ENCODE measurements around the gene CTNNA3.

The CTNNA3 gene

DNA sequence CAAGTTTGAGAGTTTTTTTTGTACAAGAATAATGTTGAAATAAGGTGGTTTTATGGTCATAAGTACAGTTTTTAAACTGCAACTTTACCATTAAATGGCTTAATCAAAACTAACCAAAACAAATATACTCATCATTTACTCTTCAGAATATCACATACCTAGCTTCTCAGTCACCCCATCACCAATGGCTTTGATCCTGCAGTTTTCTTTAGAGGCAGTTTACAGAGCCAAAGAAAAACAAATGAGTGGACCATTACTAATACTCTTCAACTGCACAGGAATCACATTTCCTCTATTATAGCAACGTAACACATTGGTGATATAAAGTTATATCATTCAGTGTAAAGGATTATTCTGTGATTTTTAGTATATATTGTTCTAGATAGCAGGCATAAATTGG lies 1346.3 kb downstream of the CTNNA3 start (continued):
- TF ChIP-seq, protein P1, sequence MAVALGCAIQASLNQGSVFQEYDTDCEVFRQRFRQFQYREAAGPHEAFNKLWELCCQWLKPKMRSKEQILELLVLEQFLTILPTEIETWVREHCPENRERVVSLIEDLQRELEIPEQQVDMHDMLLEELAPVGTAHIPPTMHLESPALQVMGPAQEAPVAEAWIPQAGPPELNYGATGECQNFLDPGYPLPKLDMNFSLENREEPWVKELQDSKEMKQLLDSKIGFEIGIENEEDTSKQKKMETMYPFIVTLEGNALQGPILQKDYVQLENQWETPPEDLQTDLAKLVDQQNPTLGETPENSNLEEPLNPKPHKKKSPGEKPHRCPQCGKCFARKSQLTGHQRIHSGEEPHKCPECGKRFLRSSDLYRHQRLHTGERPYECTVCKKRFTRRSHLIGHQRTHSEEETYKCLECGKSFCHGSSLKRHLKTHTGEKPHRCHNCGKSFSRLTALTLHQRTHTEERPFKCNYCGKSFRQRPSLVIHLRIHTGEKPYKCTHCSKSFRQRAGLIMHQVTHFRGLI (tag by site-specific recombination; IDR thresholded peaks at IDR 0.05): no peak
- TF ChIP-seq ZNF175 (tag by site-specific recombination; IDR thresholded peaks at IDR 0.05) (no peak), ZNF548 (tag by site-specific recombination; IDR thresholded peaks at IDR 0.05) (no peak)

DNA sequence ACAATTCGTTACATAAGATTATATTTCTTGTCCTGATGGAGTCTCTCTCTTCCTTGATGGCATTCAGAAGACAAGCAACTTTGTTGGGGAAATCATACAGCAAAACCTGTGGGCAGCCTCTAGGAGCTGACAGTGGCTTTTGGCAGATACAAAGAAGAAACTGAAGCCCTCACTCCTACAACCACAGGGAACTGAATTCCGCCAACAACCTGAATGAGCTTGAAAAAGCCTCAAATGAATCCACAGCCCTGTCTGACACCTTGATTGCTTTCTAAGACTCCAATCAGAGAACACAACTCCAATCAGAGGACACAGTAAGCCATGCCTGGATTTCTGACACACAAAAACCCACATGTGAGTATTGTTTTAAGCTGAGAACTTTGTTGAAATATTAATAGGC lies 1346.9 kb downstream of the CTNNA3 start:
- Histone ChIP-seq H3K4me3 (ENCODE audit: low read depth, low read length) (no peak overlapping the region), H3K4me1 (ENCODE audit: control insufficient read depth, insufficient read depth, low read length) (no peaks in the 10 kb centered on the region), H3K27ac (ENCODE audit: extremely low read depth, low read depth, low read length) (no peak overlapping the region), H3K9me3 (ENCODE audit: control insufficient read depth, insufficient read depth, low read depth, low read length) (no peaks in the 10 kb centered on the region), H3K36me3 (ENCODE audit: control insufficient read depth in 2 of 2, insufficient read depth in 1 of 2, low read length in 2 of 2) (no peaks in the 10 kb centered on the region)
- TF ChIP-seq ZNF585B (tag by site-specific recombination; IDR thresholded peaks at IDR 0.05): no peak
- TF ChIP-seq ZNF10 (tag by site-specific recombination; IDR thresholded peaks at IDR 0.05): no peak
- TF ChIP-seq ZNF596 (tag by site-specific recombination; IDR thresholded peaks at IDR 0.05): no peak
- no peak for TF ChIP-seq ZNF404 (tag by site-specific recombination; IDR thresholded peaks at IDR 0.05)
- TF ChIP-seq, protein P2, sequence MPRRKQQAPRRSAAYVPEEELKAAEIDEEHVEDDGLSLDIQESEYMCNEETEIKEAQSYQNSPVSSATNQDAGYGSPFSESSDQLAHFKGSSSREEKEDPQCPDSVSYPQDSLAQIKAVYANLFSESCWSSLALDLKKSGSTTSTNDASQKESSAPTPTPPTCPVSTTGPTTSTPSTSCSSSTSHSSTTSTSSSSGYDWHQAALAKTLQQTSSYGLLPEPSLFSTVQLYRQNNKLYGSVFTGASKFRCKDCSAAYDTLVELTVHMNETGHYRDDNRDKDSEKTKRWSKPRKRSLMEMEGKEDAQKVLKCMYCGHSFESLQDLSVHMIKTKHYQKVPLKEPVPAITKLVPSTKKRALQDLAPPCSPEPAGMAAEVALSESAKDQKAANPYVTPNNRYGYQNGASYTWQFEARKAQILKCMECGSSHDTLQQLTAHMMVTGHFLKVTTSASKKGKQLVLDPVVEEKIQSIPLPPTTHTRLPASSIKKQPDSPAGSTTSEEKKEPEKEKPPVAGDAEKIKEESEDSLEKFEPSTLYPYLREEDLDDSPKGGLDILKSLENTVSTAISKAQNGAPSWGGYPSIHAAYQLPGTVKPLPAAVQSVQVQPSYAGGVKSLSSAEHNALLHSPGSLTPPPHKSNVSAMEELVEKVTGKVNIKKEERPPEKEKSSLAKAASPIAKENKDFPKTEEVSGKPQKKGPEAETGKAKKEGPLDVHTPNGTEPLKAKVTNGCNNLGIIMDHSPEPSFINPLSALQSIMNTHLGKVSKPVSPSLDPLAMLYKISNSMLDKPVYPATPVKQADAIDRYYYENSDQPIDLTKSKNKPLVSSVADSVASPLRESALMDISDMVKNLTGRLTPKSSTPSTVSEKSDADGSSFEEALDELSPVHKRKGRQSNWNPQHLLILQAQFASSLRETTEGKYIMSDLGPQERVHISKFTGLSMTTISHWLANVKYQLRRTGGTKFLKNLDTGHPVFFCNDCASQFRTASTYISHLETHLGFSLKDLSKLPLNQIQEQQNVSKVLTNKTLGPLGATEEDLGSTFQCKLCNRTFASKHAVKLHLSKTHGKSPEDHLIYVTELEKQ (tag by site-specific recombination; IDR thresholded peaks at IDR 0.05; ENCODE audit: borderline replicate concordance): no peak
- CTCF ChIA-PET: no interaction called here
- POLR2A ChIA-PET: no interaction called here

DNA sequence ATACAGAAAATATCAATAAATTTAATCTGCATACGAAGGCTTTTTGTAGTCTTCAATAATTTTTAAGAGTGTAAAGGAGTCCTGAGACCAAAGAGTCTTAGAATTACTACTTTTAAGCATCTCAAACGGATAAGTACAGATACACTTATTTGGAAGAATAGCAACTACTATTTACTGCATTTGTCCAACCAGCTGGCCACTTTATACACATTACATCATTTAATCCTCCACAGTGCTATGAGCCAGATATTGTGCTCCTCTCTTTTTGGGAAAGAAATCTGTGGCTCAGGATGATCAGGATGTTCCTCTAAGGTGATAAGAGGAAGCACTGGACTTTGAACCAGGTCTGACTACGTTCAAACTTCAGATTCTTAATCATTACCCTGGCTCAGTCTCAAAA lies 1358.8 kb downstream of the CTNNA3 start:
- ChIA-PET CTCF (no interaction called here), POLR2A (no interaction called here)
- Histone ChIP-seq H3K4me3 (ENCODE audit: low read depth, low read length) (no peak overlapping the region), H3K36me3 (ENCODE audit: control insufficient read depth in 2 of 2, insufficient read depth in 1 of 2, low read length in 2 of 2) (no peaks in the 10 kb centered on the region), H3K4me1 (ENCODE audit: control insufficient read depth, insufficient read depth, low read length) (no peaks in the 10 kb centered on the region), H3K27ac (ENCODE audit: extremely low read depth, low read depth, low read length) (no peak overlapping the region), H3K9me3 (ENCODE audit: control insufficient read depth, insufficient read depth, low read depth, low read length) (no peaks in the 10 kb centered on the region)
- no peak for TF ChIP-seq INSM2 (tag by site-specific recombination; IDR thresholded peaks at IDR 0.05)
- no peak for TF ChIP-seq ZFP69B (tag by site-specific recombination; IDR thresholded peaks at IDR 0.05)
- no peak for TF ChIP-seq ZNF639 (tag by site-specific recombination; IDR thresholded peaks at IDR 0.05)
- no peak for TF ChIP-seq ZNF701 (tag by site-specific recombination; IDR thresholded peaks at IDR 0.05)
- TF ChIP-seq ZNF169 (tag by site-specific recombination; IDR thresholded peaks at IDR 0.05): no peak
- TF ChIP-seq ZNF341 (tag by site-specific recombination; IDR thresholded peaks at IDR 0.05; ENCODE audit: low read depth): no peak
- no peak for TF ChIP-seq ZNF311 (tag by site-specific recombination; IDR thresholded peaks at IDR 0.05; ENCODE audit: borderline replicate concordance)
- TF ChIP-seq OVOL3 (tag by site-specific recombination; IDR thresholded peaks at IDR 0.05): no peak
- TF ChIP-seq ZFHX2 (tag by site-specific recombination; conservative IDR thresholded peaks at IDR 0.05): no peak
- TF ChIP-seq, protein P3, sequence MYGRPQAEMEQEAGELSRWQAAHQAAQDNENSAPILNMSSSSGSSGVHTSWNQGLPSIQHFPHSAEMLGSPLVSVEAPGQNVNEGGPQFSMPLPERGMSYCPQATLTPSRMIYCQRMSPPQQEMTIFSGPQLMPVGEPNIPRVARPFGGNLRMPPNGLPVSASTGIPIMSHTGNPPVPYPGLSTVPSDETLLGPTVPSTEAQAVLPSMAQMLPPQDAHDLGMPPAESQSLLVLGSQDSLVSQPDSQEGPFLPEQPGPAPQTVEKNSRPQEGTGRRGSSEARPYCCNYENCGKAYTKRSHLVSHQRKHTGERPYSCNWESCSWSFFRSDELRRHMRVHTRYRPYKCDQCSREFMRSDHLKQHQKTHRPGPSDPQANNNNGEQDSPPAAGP (tag by site-specific recombination; IDR thresholded peaks at IDR 0.05): no peak
- TF ChIP-seq YY1 (tag by site-specific recombination; IDR thresholded peaks at IDR 0.05): no peak
- TF ChIP-seq, protein P4, sequence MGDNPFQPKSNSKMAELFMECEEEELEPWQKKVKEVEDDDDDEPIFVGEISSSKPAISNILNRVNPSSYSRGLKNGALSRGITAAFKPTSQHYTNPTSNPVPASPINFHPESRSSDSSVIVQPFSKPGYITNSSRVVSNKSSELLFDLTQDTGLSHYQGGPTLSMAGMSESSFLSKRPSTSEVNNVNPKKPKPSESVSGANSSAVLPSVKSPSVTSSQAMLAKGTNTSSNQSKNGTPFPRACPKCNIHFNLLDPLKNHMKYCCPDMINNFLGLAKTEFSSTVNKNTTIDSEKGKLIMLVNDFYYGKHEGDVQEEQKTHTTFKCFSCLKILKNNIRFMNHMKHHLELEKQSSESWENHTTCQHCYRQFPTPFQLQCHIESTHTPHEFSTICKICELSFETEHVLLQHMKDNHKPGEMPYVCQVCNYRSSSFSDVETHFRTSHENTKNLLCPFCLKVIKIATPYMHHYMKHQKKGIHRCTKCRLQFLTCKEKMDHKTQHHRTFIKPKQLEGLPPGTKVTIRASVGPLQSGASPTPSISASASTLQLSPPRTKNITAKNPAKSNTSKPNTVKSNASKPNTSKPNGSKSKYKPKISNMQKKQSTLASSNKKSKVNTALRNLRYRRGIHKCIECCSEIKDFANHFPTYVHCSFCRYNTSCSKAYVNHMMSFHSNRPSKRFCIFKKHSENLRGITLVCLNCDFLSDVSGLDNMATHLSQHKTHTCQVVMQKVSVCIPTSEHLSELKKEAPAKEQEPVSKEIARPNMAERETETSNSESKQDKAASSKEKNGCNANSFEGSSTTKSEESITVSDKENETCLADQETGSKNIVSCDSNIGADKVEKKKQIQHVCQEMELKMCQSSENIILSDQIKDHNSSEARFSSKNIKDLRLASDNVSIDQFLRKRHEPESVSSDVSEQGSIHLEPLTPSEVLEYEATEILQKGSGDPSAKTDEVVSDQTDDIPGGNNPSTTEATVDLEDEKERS (tag by site-specific recombination; IDR thresholded peaks at IDR 0.05): no peak
- TF ChIP-seq ZNF221 (tag by site-specific recombination; IDR thresholded peaks at IDR 0.05; ENCODE audit: borderline replicate concordance): no peak
